COR-L47 (cell line): Measurements from ENCODE around the gene ARHGAP19.

ENCODE experiments used
- DNase-seq: peaks from one replicate; lab custom pipeline; 2025; lab: John Stamatoyannopoulos, UW

Gene ARHGAP19

GRCh38 chr10:97229322-97230015 lies 63.0 kb downstream of the ARHGAP19 start:
- no peak for DNase-seq

GRCh38 chr10:97228775-97229157 lies 63.7 kb downstream of the ARHGAP19 start:
- no peak for DNase-seq

GRCh38 chr10:97228130-97228774 lies 64.2 kb downstream of the ARHGAP19 start:
- DNase-seq: no peak

GRCh38 chr10:97226398-97226797 lies 66.0 kb downstream of the ARHGAP19 start:
- no peak for DNase-seq

- no peak for DNase-seq
Measured at GRCh38 chr10:97224483-97225435, 67.7 kb downstream of the ARHGAP19 start.

- peak; percentile 9 for DNase-seq
Measured at GRCh38 chr10:97222326-97222961, 70.0 kb downstream of the ARHGAP19 start.

- DNase-seq: no peak
Measured at GRCh38 chr10:97220355-97220754, 72.1 kb downstream of the ARHGAP19 start.

GRCh38 chr10:97217299-97217698 lies 75.1 kb downstream of the ARHGAP19 start:
- no peak for DNase-seq

GRCh38 chr10:97215619-97216260 lies 76.7 kb downstream of the ARHGAP19 start:
- no peak for DNase-seq

GRCh38 chr10:97213431-97213830 lies 79.0 kb downstream of the ARHGAP19 start:
- no peak for DNase-seq

- no peak for DNase-seq
Measured at GRCh38 chr10:97211229-97211628, 81.2 kb downstream of the ARHGAP19 start.

- peak; percentile 21 for DNase-seq
Measured at GRCh38 chr10:97210543-97210960, 81.9 kb downstream of the ARHGAP19 start.

GRCh38 chr10:97207756-97208346 lies 84.6 kb downstream of the ARHGAP19 start:
- DNase-seq: peak; percentile 26

GRCh38 chr10:97207131-97207530 lies 85.3 kb downstream of the ARHGAP19 start:
- DNase-seq: no peak

- no peak for DNase-seq
Measured at GRCh38 chr10:97204826-97205679, 87.4 kb downstream of the ARHGAP19 start.

GRCh38 chr10:97203220-97203619 lies 89.2 kb downstream of the ARHGAP19 start:
- DNase-seq: no peak

GRCh38 chr10:97200616-97201015 lies 91.8 kb downstream of the ARHGAP19 start:
- DNase-seq: no peak

- no peak for DNase-seq
Measured at GRCh38 chr10:97199152-97199551, 93.3 kb downstream of the ARHGAP19 start.

GRCh38 chr10:97197030-97197500 lies 95.4 kb downstream of the ARHGAP19 start:
- DNase-seq: no peak
